ENCODE measurements around the gene BLOC1S1.

Gene BLOC1S1

GRCh38 chr12:55727643-55728185 is 11.9 kb downstream of the BLOC1S1 start:
- DNase-seq (ENCODE audit: low spot score), result no peak

- DNase-seq (ENCODE audit: low spot score), result peak; percentile 52
These were observed 12.5 kb downstream of the BLOC1S1 start for GRCh38 chr12:55728186-55728938.

GRCh38 chr12:55728939-55729818 is 13.3 kb downstream of the BLOC1S1 start, which contains the start of gene CD63:
Gene CD63, minus strand, starts transcription at chr12:55729009. Its CDS starts 668 bp downstream, at chr12:55728341.
- peak; percentile 90 for DNase-seq (ENCODE audit: low spot score)

DNA sequence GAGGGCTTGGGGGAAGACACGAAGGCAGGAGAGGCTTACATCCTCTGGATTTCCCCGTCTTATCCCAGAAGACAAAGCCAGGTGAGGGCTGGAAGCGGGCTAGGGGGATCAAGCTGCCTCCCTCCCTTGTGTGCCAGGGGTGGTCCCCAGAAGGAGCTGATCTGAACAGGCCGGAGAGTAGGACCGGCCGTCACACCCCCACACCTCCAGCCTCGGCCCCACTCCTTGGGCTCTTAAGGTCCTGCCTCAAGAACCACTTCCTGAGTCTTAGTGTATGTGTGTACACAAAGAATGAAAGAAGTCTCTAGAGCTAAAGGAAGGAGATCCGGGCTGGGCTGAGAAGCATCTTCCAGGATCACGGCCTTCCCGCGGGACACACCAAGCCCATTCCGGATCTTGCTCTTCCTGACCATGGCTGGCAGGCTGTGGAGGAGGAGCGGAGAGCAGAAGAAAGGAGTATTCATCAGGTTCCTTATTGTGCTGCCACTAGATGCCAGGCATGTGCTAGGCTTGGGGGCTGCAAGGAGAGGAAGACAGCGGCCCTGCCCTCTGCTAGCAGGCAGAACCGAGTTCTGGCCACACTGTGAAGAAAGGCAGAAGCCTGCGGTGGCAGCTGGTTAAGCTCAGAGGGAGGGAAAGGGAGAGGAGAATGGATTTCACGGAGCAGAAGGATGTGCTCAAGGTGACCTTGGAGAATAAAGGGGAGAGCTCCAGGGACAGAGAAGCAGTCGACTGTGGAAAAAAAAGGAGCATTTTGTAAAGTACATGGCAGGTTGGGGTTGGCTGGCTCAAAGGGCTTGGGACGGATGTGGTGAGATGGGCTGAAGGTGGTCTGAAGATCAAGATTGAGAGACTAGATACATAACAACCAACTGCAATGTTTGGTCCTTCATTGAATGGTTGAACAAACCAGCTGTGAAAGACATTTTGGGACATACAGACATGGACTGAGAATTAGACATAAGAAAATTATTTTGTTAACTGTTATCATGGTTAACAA is 14.3 kb downstream of the BLOC1S1 start:
- DNase-seq (ENCODE audit: low spot score), result peak; percentile 79

- DNase-seq (ENCODE audit: low spot score), result no peak
These were observed 16.4 kb downstream of the BLOC1S1 start for GRCh38 chr12:55732288-55732687.

DNA sequence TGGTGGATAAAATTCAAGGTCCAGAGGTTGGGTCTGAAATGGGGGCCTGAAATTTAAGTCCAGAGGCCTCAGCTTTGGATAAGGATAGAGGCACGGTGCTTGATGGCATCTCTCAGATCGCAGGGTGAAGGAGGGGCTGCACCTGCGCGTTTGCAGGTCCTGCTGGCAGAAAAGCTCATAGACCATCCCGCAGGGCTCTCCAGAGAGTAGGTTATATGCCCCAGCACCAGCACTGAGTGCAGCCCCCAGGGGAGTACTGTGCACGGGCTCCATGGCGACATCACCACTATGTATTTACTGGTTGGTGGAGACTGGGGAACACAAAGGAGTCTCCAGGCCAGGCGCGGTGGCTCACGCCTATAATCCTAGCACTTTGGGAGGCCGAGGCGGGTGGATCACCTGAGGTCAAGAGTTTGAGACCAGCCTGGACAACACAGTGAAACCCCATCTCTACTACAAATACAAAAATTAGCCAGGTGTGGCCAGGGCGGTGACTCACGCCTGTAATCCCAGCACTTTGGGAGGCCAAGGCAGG is 17.2 kb downstream of the BLOC1S1 start:
- no peak for DNase-seq (ENCODE audit: low spot score)

DNA sequence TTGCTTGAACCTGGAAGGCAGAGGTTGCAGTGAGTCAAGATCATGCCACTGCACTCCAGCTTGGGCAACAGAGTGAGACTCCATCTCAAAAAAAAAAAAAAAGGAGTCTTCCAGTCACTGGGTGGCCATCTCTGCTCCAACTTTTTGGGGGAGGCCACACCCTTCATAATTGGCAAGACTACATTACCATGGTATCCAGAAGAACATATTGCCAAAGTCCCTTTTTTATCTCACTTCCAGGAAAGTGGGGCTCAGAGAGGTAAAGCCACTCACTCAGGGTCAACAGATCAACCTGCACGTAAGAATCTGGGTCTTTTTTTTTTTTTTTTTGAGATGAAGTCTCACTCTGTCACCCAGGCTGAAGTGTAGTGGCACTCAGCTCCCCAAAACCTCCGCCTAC is 18.0 kb downstream of the BLOC1S1 start:
- no peak for DNase-seq (ENCODE audit: low spot score)

DNA sequence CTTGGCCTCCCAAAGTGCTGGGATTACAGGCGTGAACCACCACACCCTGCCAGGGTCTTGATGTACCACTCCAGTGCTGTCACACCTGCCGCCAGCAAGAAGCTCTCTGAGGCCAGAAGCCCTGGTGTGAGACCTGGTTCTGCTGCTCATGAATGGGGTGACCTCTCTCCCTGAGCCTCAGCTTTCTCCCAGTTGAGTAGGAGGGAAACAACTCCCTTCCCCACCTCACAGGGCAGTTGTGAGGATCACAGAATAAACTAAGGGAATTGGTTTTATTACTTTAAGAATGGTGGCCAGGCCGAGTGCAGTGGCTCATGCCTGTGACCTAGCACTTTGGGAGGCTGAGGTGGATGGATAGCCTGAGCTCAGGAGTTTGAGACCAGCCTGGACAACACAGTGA is 18.7 kb downstream of the BLOC1S1 start:
- DNase-seq (ENCODE audit: low spot score), result no peak

DNA sequence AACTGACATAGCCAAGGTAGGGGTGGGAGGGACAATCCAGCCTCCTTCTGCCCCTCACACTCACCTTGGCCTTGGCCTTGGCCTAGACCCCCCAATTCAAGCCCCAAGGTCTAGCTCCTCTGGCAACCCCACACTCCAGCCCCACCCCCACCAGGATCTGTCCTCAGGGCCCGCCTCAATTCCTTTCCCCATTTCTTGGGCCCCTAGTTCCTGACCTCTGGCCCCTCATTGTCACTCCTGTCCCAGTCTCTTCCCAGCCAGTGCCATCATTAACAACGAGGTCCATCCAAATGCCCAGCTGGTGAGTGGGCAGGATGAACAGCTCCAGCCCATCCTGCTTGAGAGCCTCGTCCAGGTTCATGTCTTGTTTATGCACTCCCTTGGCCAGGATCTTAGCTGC is 20.2 kb downstream of the BLOC1S1 start:
- no peak for DNase-seq (ENCODE audit: low spot score)

DNA sequence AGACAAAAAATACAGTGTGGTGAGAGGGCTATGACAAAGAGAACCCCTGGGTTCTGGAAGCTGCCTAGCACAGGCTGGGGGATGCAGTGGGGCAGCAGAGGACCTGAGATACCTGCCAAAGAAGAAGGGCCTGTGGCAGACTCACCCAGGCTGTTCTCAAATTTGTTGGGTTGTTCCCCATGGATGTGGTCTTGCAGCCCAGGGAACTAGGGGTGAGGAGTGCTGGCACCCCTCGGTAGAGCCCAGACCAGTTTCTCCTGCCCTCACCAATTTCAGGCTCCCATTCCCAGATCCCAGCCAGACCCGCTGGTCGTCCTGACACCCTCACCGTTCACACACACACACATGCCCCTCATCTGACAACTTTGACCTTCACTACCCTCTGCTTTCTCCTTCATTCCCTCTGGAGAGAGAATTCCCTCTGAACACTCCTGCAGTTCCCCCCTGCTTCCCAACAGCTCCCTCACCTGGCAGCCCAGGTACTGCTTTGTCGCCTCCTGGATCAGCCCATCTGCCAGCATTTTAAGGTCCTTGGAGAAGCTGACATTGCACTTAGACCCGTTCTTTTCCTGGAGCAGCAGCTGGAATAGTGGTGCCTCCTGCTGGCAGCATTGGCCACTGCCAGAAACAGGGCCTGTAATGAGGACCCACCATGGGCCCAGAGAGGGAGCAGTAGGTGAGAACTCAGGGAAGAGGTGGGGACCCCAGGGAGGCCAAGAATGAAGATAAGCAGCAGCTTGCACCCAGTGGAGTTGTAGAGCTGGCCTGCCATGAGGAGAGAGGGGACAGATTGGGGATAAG is 21.1 kb downstream of the BLOC1S1 start:
- DNase-seq (ENCODE audit: low spot score), result peak; percentile 85

GRCh38 chr12:55737581-55738122 is 21.8 kb downstream of the BLOC1S1 start:
- peak; percentile 60 for DNase-seq (ENCODE audit: low spot score)

- peak; percentile 94 for DNase-seq (ENCODE audit: low spot score)
These were observed 22.5 kb downstream of the BLOC1S1 start for GRCh38 chr12:55738123-55739024.

DNA sequence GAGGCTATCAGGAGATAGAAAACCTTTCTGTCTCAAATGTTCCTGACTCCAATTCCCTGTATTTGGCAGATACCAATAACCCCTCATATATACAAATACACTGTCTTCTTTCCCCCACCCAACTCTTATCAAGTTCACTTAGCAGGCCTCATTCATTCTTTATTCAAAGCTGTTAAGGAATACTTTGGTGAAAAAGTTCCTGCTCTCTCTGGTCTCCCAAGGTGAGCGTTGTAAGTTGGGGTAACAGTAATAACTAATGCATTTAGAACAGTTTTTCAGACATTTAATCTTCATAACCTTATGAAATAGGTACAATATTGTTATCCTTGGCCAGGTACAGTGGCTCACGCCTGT is 23.2 kb downstream of the BLOC1S1 start:
- DNase-seq (ENCODE audit: low spot score), result no peak

GRCh38 chr12:55741931-55742680 is 26.3 kb downstream of the BLOC1S1 start:
- peak; percentile 45 for DNase-seq (ENCODE audit: low spot score)

- DNase-seq (ENCODE audit: low spot score), result peak; percentile 88
These were observed 27.0 kb downstream of the BLOC1S1 start, which contains the start of gene GDF11 for GRCh38 chr12:55742719-55743405. Gene GDF11, plus strand, starts transcription at chr12:55743122. Its CDS starts 195 bp downstream, at chr12:55743317.

DNA sequence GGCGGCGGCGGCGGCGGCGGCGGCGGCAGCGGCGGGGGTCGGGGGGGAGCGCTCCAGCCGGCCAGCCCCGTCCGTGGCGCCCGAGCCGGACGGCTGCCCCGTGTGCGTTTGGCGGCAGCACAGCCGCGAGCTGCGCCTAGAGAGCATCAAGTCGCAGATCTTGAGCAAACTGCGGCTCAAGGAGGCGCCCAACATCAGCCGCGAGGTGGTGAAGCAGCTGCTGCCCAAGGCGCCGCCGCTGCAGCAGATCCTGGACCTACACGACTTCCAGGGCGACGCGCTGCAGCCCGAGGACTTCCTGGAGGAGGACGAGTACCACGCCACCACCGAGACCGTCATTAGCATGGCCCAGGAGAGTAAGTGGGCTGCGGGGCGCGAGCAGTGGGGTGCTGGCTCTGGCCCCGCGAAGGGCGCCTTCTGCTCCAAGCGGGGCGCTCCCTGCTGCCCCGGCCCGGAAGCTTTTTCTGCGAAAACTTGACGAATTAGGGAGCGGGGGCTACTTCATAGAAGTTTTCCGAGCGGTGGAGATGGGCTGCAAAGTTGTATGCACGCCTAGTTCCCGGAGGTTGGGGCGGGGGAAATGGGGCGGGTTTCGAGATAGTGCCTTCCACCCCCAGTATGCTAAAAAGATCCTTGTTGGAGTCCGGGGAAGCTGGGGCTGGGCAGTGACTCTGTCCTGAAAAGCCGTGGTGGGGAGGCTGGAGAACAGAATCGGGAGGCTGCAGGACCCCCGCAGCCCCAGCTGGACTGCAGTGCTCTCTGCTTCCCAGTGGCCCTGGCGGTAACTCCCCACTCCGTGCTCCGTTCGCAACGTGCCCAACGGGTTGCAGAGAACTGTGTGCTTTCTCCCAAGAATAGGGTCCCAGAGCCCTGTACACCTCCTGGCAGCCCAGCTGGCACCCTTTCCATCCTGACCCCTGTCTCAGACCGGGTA is 27.8 kb downstream of the BLOC1S1 start:
- DNase-seq (ENCODE audit: low spot score), result peak; percentile 73

All from SK-N-DZ (cell line).